Measurements from ENCODE around the gene MINDY3.
"Not testable (repeated sequence)": the region's sequence is repeated elsewhere in the genome, so short reads cannot be mapped to it uniquely, and the experiment has no call there.

MINDY3 gene

DNA sequence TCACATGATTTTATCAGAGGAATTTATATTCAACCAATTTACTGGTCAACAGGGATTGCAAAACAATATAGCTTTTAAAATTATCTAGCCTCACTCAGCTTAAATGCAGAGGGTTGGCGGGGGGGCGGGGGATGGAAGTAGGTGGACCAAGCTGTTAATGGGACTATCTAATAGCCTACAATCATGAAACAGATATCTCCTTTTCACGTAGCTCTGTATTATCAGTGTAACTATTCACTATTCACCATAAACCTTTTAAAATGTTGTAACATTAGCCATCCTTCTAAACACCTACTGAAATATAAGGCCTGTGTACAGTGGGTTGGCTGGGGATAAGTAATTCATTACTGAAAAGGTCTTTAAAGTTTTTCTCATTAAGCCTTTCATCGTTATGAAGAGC, 56.2 kb downstream of the MINDY3 start:
- DNase-seq = no peak

- DNase-seq = no peak
Observed at GRCh38 chr10:15802375-15802949, 57.8 kb downstream of the MINDY3 start.

- DNase-seq = no peak
Observed at GRCh38 chr10:15801641-15802040, 58.7 kb downstream of the MINDY3 start.

DNA sequence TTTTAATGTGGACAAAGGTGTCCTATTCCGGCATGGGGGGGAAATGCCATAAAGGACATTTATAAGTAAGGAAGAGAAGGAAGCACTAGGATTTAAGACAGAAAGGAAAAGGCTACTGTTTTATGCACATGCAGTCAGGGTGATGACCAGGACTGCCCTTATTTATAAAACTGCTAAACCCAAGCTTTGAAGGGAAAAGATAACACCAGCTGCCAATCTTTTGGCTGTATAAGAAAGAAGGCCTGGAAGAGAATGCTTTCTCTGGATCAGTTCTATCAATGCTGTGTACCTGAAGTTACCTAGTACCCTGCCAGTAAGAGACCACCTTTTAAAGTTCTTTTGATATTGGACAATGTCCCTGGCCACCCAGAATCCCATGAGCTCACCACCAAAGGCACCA, 59.2 kb downstream of the MINDY3 start:
- no peak for DNase-seq

- no peak for DNase-seq
Observed at GRCh38 chr10:15797346-15797745, 63.0 kb downstream of the MINDY3 start.

DNA sequence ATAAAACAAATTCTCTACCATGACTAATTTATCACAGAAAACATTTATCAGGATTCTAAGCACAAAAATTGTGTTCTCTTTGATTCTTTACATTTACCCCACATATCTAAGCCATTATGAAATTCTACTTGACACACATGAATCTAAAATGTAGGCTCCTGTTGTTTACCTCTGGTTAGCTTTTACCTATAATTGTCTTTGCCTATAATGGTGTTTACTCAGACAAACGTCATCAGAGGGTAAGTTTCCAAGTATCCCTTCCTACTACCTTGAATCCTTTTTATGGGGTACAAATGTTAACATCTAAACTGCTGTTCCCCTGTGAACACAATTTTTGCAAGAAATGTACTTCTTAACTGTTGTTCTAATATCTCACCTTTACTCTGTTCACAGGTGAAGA, 63.5 kb downstream of the MINDY3 start:
- DNase-seq = no peak

GRCh38 chr10:15796098-15796759, 64.1 kb downstream of the MINDY3 start:
- DNase-seq = no peak

- no peak for DNase-seq
Observed at GRCh38 chr10:15795036-15795792, 65.1 kb downstream of the MINDY3 start.

DNA sequence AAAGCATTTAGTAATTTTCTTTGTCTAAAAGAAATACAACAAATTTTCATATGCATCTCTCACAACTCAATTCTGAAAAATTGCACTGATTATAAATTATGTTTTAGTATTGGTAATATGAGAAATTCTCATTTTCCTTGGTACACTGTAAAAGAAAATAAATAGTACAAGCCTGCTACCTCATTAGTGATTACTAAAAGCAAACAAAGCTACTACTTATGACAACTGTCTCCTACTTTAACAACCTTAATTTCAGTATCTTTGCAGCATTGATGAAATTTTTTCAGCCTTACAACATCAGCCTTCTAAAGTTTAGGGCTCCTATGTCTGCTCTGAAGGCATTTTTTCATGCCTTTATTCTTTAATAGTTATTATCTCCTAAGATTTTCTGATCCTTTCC, 65.7 kb downstream of the MINDY3 start:
- DNase-seq = no peak

DNA sequence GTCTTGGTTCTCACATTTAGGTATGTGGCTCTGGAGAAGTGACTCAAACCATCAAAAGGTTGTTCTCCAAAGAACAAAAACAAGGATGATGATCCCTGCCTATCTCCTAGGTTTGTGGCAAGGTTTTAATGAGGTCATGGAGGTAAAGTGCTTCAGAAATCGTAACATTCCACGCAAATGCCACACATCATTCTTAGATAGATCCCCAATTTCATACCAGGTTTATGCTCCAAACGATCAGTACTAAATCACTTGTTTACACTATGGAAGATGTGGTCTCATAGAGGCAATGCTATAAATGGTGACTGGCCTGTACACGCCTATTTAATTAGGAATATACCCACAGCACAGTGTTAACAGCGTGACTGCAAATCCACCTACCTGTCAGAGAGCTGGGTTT, 66.6 kb downstream of the MINDY3 start:
- DNase-seq = no peak

GRCh38 chr10:15792777-15793176, 67.5 kb downstream of the MINDY3 start:
- DNase-seq = no peak

GRCh38 chr10:15791816-15792524, 68.3 kb downstream of the MINDY3 start:
- DNase-seq = no peak

DNA sequence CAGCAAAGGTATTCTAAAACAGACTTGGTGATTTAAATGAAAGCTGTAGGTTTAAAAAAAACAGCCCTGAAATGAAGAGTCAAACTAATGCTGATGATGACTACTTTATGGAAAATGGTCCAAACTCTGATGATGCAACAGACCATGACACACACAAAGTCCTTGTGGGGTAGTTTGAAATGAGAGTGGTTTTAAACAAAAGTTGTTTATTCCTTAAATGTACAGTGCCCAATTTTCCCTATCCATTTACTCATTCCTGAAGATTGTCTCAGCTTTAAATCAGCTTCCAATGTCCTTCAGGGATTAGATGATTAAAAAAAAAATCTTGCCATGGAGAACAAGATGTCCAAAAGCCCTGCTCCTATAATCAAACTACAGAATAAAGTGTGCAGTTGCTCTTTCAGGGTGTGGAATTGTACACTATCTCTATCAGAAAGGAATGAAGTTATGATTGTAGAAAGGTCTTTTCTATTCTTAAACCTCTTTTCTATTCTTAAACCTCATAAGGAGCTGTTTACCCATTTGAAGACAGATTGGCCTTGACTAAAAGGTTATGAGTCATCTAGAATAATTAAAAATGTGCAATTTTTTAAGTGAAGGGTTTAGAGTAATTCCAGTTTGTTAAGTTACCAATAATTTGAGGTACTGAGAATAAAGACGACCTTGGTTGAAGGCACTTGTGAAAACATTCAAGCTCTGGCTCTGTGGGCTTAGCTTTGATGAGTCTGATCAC, 70.3 kb downstream of the MINDY3 start:
- DNase-seq = peak; percentile 11

DNA sequence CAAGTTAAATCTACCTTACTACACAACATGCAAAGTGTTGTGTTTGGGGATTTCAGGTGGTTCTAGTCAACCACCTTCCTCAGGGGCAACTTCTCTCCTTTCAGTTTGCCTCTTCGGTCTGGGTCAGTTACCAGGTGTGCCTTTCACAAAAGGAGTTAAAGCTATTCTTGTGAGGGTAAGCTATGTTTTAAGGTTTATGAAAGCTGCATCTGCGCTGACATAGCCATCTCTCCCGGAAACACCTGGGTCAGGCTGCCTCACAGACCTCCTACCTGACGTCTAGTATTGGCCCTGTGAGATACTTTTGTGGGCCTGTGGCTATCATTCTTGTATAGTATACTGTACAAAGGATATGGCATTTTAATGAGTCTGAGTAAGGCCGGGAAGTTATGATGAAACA, 72.9 kb downstream of the MINDY3 start:
- DNase-seq = no peak

GRCh38 chr10:15784662-15785300, 75.5 kb downstream of the MINDY3 start:
- DNase-seq = no peak

DNA sequence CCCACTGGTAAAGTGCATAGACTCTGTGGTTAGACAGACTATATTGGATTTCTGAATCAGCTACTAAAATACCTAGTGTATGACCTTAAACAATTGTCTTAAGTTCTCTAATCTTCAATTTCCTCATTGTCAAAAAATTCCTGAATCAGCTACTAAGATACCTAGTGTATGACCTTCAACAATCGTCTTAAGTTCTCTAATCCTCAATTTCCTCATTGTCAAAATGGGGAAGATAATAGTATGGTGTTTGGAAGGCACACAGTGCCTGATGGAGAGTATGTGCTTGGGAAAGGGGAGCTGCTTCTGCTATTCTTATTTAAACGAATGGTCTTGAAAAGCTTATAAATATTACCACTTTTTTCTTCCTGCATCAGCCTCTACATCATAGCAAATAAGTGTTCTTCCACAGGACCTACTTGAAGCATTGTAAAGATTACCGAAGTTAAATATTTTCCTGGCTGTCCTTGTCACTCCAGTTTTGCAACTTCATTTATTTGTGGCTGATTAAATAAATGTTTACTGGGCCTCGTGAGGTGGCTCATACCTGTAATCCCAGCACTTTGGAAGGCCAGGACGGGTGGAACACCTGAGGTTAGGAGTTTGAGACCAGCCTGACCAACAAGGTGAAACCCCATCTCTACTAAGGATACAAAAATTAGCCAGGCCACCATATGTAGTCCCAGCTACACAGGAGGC, 76.2 kb downstream of the MINDY3 start:
- peak; percentile 3 for DNase-seq

DNA sequence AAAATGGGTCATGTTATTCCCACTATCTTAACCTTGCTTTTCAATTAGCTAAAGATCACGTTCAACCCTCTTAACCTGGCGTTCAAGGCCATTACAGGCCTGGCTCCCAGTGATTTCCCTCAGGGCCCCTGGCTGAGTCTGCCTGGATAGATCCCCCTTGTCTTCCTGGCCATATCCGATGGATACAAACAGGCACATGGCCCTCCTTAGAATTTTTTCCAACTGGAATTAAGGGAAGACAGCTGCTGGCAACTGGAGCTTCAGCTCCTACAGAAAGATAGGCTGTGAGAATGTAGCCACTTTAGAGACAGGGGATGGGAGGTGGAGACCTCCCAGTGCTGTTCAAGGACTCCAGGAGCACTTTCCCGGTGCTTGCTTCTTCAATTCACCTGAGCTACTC, 77.5 kb downstream of the MINDY3 start:
- DNase-seq = no peak

DNA sequence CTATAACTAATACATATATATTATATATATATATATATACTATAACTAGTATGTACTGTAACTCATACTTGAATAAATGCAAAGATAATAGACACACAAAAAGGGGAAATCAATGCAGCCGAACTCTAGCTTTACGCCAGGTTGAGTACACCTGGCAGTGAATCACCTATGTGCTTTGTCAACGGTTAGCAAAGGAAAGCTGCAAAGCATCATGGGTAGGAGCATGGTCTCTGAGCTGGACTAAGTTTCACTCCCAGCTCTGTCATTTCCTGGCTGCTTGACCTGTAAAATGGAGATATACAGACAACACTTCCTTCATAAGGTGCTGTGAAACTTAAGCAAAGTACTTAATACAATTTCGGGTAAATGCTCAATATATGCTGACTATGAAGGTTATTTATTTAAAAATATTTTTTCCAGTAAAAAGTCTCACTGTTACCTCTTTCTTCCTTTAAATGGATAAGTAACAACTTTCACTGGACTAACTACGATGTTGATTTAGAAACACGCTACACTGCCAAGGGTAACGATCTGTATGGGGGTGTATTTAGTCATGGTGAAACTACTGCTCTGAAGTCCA, 78.8 kb downstream of the MINDY3 start:
- DNase-seq = no peak

DNA sequence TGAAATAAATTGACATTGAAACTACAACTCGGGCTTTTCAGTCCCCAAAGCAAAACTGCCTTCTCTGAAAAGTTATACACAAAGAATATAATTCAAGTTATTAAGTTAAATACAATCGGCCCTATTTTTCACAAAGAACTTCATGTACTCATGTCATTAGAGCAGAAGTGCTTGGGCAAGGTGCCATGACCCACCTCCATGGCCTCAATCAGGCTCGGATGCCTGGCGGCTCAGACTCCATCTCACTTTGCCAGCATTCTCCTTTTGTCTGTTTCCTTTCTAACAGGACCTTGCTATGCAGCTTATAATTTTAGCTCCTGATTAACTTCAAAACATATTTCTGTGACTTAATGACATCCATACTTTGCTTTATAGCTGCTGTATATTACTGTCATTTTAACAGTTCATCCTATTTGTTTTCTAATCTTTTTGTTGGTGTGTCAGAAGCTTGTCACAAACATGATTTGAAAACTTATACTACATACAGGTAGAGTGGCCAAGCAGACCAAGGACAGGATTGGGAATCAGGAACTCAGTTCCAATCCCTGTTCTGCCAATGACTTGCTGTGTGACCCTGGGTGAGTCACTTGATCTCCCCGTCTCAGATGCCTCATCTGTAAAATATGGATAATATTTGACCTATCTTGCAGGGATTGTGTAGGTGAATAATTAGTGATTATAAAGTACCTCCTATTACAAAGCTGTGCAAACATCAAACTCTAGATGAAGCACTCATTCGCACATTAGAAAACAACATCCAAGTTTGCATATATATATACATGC, 79.8 kb downstream of the MINDY3 start:
- DNase-seq = no peak

DNA sequence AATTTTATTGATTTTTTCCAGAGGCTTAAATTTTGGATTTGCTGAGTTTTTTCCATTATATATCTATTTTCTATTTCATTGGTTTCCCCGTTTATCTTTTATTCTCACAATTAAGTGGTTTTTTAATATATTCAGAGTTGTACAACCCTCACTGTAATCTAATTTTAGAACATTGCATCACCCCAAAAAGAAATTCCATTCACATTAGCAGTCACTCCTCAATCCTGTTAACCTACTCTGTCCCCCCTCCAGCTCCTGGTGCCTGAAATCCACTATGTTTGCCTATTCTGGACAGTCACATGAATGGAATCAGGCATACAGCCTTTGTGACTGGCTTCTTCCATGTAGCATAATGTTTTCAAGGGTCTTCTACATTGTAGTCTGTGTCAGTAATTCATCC, 84.8 kb downstream of the MINDY3 start:
- no peak for DNase-seq

- not testable (repeated sequence) for DNase-seq
Observed at GRCh38 chr10:15774534-15774933, 85.8 kb downstream of the MINDY3 start.

Data from suppressor macrophage treated with lipopolysaccharide for 4 hours (primary cell).